ENCODE data around the gene METRNL.

METRNL gene

DNA sequence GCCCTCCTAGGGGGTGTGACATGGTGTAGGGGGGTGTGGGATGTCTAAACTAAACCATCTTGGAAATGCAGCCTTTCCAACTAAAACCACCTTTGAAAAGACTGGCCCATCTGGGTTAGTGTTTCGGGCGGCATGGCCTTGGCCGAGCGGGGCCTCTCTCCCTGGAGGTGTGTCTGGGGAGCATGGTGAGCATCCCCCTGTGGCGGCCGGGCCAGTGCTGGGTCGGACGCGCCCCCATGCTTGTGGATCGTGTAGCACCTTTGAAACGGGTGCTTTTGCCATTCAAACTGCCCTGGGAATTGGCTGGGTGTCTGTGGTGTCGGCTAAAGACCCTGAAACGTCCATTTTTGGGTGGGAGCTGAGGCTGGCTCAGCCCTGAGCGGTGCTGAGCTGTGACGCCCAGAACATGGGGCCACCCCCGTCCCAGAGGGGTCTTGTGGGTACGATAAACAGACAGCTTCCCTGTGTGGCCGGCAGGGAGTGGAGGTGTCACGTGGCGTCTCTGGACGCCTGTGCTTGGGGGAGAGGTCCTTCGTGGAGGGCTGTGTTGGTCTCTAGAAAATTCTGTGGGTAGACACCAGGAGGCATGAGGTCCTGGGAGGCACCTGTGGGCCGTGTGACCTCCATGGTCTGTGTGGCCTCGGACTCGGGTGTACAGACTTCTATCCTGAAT, 6.3 kb downstream of the METRNL start:
- TF ChIP-seq, protein P1, sequence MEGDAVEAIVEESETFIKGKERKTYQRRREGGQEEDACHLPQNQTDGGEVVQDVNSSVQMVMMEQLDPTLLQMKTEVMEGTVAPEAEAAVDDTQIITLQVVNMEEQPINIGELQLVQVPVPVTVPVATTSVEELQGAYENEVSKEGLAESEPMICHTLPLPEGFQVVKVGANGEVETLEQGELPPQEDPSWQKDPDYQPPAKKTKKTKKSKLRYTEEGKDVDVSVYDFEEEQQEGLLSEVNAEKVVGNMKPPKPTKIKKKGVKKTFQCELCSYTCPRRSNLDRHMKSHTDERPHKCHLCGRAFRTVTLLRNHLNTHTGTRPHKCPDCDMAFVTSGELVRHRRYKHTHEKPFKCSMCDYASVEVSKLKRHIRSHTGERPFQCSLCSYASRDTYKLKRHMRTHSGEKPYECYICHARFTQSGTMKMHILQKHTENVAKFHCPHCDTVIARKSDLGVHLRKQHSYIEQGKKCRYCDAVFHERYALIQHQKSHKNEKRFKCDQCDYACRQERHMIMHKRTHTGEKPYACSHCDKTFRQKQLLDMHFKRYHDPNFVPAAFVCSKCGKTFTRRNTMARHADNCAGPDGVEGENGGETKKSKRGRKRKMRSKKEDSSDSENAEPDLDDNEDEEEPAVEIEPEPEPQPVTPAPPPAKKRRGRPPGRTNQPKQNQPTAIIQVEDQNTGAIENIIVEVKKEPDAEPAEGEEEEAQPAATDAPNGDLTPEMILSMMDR (IDR thresholded peaks at IDR 0.05; ENCODE audit: low read depth, low read length, missing control alignments), result no peak
- H3K4me3 ChIP-seq (ENCODE audit: low read depth, low read length), result no peak overlapping the region
- DNase-seq (ENCODE audit: low read depth), result no peak

- no peak overlapping the region for H3K4me3 ChIP-seq (ENCODE audit: low read depth, low read length)
- TF ChIP-seq, protein P1 (IDR thresholded peaks at IDR 0.05; ENCODE audit: low read depth, low read length, missing control alignments), result no peak
- no peak for DNase-seq (ENCODE audit: low read depth)
These were observed 6.9 kb downstream of the METRNL start for GRCh38 chr17:83086199-83086880.

DNA sequence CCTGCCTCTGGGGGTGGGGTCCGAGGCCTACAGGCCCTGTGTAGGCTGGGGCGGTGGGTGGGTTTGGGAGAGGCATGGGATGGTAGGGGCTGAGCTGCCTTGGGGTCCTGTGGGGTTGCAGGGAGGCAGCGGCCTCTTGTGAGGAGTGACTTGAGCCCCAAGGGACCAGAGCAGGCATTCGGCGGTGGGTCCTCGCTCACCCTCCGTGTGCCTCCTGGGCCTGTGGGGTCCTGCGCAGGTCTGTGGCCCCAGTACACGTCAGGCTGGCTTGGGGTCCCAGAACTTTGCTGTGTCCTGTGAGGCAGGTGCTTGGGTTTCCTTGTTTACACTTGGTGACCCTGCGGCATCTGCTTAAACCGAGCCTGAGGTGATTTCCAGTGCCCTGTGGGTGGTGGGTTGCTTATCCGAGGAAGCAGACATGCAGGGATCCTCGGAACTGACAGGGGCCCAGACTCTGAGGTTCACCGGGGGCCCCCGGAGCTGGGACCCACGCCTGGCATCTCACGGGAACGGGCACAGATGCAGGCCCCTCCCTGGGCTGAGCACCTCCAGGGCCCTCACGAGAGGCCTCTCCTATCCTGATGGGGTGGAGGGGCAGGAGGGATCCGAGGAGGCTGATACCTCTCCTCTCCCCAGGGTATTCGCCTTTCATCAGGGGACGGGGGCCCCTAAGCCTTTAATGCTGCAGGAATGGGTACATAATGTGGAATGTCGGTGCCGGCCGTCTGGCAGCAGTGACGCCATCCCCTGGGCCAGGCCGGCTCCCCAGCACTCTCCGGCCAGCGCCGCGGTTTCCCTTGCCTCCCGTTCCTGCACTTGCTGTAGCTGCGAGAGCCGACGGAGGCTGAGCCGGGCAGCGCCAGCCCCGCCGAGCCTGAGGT, 7.7 kb downstream of the METRNL start:
- no peak overlapping the region for H3K4me3 ChIP-seq (ENCODE audit: low read depth, low read length)
- TF ChIP-seq, protein P1 (IDR thresholded peaks at IDR 0.05; ENCODE audit: low read depth, low read length, missing control alignments), result no peak
- DNase-seq (ENCODE audit: low read depth), result no peak

DNA sequence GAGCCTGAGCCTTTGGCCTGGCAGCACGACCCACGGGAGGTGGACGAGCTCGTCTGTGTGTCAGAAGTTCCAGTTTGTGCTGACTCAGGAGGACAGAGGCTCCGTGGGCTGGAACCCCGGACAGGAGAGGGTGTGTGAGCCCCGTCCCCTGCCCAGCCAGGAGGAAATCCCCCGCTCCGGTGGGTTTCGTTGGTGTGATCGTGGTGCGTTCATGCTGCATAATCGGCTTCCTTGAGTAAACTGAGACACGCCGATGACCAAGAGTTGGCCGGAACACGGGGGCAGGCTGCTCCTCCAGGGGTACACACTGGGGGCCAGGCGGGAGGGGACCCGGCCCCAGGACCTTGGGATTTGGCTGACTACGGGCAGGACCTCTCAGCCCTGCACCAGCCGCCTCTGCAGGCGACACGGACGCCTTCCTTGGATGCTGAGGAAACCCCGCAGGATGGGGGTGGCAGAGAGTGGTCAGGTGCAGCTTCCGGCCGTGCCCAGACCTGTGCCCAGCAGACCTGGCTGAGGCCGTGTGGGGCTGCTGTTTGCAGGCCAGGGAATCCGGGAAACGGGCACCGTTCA, 8.5 kb downstream of the METRNL start:
- no peak for DNase-seq (ENCODE audit: low read depth)
- H3K4me3 ChIP-seq (ENCODE audit: low read depth, low read length), result no peak overlapping the region
- TF ChIP-seq, protein P1 (IDR thresholded peaks at IDR 0.05; ENCODE audit: low read depth, low read length, missing control alignments), result no peak

DNA sequence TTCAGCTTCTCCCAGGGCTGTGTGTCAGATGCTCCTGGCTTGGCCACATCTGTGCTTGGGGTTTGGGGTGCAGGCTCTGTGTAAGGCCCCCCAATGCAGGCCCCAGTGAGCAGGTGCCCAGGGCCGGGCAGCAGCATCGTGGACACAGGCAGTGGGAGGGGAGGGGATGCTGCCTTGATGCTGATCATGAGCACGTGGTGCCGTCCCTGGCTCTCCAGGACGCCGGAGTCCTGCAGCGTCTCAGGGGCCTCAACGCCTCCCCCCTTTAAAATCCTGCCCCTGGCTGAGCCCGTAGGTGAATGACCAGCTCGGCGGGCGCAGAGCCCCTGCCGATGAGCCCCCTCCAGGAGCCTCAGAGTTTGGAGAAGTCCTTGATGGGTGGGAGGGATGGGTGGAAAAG, 9.0 kb downstream of the METRNL start:
- no peak for DNase-seq (ENCODE audit: low read depth)
- TF ChIP-seq, protein P1 (IDR thresholded peaks at IDR 0.05; ENCODE audit: low read depth, low read length, missing control alignments), result no peak
- H3K4me3 ChIP-seq (ENCODE audit: low read depth, low read length), result no peak overlapping the region

DNA sequence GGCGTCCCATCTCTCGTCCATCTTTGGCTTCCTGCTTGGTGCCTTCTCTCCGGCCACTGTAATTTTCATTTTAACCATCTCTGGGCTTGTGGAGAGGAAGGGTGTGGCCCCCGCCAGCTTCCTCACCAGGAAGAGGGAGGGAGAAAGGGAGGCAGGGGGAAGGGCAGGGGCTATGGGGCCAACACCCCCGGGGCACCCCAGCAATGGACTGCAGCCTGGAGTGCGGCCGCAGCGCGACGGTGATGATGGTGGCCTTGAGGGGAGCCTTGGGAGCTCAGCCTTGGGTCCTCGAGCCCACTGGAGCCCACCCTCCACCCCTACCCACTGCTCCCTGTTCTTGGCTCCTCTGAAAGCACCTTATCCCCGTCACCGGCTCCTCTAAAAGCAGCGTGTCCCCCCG, 9.5 kb downstream of the METRNL start:
- no peak for DNase-seq (ENCODE audit: low read depth)
- TF ChIP-seq, protein P1 (IDR thresholded peaks at IDR 0.05; ENCODE audit: low read depth, low read length, missing control alignments), result no peak

More for the DNA sequence above, 9.5 kb downstream of the METRNL start:
- H3K4me3 ChIP-seq (ENCODE audit: low read depth, low read length), result no peak overlapping the region
